Bronchial epithelial cell (primary cell): ENCODE data around the gene MSANTD1. TPM values are rescaled to one million over a fixed set of nuclear protein-coding genes. Genes with fewer than 3 reads are reported as not detected.

Experiments used
- DNase-seq: peaks from one replicate; pipeline ENCODE4 v3.0.0-alpha.2; 2010; ENCODE audit warnings: low read depth
- FAIRE-seq: peaks from 2 replicates; lab custom pipeline; 2011; peaks lifted over from hg19 to GRCh38; lab: Jason Lieb, UNC
- H3K27me3 ChIP-seq: 2 replicates; pipeline ENCODE4 v1.5.1; 2011; ENCODE audit warnings: low read length; ENCODE audit not compliant: control insufficient read depth, insufficient read depth
- H3K36me3 ChIP-seq: 2 replicates; pipeline ENCODE4 v1.5.1; 2011; ENCODE audit warnings: low read length; ENCODE audit not compliant: control insufficient read depth, insufficient read depth
- H3K4me3 ChIP-seq: 2 replicates; pipeline ENCODE4 v1.5.1; 2011; ENCODE audit warnings: mild to moderate bottlenecking, low read depth, low read length, control low read depth
- CTCF ChIP-seq: IDR thresholded peaks from 2 replicates; pipeline ENCODE4 v1.5.1; 2011; ENCODE audit warnings: mild to moderate bottlenecking, moderate library complexity, low read length, control low read depth, inconsistent platforms; ENCODE audit not compliant: insufficient read depth, severe bottlenecking
- total RNA-seq: library from RNA; depleted of rRNA; stranded (reverse); fragments of >200 nt; gene quantifications from 2 replicates; pipeline ENCODE4 v1.2.1, GENCODE V29; 2014

The MSANTD1 gene
- total RNA-seq, 1 donor from 2014 or later: 0.26 TPM

GRCh38 chr4:3254302-3255131 lies 5.6 kb downstream of the MSANTD1 start:
- Histone ChIP-seq H3K27me3 (peaks cover 1% of the 10 kb centered on the region), H3K36me3 (no peaks in the 10 kb centered on the region), H3K4me3 (no peak overlapping the region)
- FAIRE-seq: no peak
- no peak for DNase-seq
- TF ChIP-seq CTCF: no peak

- no peak for TF ChIP-seq CTCF
- DNase-seq (no peak), FAIRE-seq (no peak)
- H3K27me3 ChIP-seq: peaks cover 1% of the 10 kb centered on the region
- H3K4me3 ChIP-seq: no peak overlapping the region
- H3K36me3 ChIP-seq: no peaks in the 10 kb centered on the region
Observed at GRCh38 chr4:3255611-3256186, 6.7 kb downstream of the MSANTD1 start.

- H3K36me3 ChIP-seq: no peaks in the 10 kb centered on the region
- no peak for DNase-seq
- no peak overlapping the region for H3K4me3 ChIP-seq
- no peak for FAIRE-seq
- no peak for TF ChIP-seq CTCF
- H3K27me3 ChIP-seq: peaks cover 1% of the 10 kb centered on the region
Observed at GRCh38 chr4:3256230-3257102, 7.5 kb downstream of the MSANTD1 start.

DNA sequence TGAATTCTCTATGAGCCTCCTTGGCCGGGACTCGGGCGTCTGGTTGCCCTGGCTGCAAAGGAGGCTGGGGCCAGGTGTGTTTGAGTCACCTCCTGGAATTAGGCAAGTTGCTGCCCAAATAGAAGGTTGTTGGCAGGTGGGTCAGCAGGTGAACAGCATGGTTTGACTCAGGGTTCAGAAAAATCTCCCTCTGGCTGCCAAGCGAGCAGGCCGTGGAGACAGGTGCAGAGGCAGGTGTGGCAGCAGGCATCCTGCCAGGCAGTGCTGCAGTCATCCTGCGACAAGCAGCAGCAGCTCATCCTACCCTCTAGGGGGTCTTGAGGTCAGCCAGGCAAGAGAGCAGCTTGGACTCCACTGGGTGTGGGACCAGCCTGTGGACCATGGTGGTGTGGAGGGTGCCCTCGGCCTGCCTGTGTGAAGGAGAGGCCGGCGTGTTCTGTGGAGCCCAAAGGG lies 8.2 kb downstream of the MSANTD1 start:
- no peaks in the 10 kb centered on the region for H3K36me3 ChIP-seq
- no peak for TF ChIP-seq CTCF
- FAIRE-seq: no peak
- peaks cover 3% of the 10 kb centered on the region for H3K27me3 ChIP-seq
- DNase-seq: peak; percentile 60
- H3K4me3 ChIP-seq: no peak overlapping the region

GRCh38 chr4:3257556-3258482 lies 8.9 kb downstream of the MSANTD1 start:
- TF ChIP-seq CTCF: no peak
- FAIRE-seq: peak; percentile 95
- no peaks in the 10 kb centered on the region for H3K36me3 ChIP-seq
- DNase-seq: peak; percentile 83
- H3K4me3 ChIP-seq: no peak overlapping the region
- H3K27me3 ChIP-seq: peaks cover 3% of the 10 kb centered on the region
